HepG2 (cell line): ENCODE measurements around the gene XAF1. TPM values are rescaled to one million over a fixed set of nuclear protein-coding genes. Genes with fewer than 3 reads are reported as not detected.

ENCODE experiments used
- ATAC-seq: fragments of 200-7000 bp; cut with Tn5 transposase; 3 replicates; pipeline ENCODE4 v1.9.1; 2020; ENCODE audit warnings: mild to moderate bottlenecking, moderate library complexity
- BruUV-seq: library from RNA; stranded (reverse); fragments of 400-500 nt; replicated peaks from 2 replicates; lab custom pipeline; 2021; lab: Mats Ljungman, UMichigan
- CTCF ChIA-PET: fragments of 300-600 bp; formaldehyde crosslinking; extraction: SDS; loops from one replicate; lab custom pipeline; 2021; ENCODE audit warnings: low total read pairs, inconsistent platforms, low intra/inter-chr PET ratio; lab: Yijun Ruan, JAX
- POLR2A ChIA-PET: fragments of 350-600 bp; sonication (Branson Sonifier 250); formaldehyde crosslinking; loops from one replicate; lab custom pipeline; 2020; ENCODE audit warnings: antibody characterized with exemption, inconsistent platforms; lab: Yijun Ruan, JAX
- DNase-seq: peaks from one replicate; pipeline ENCODE4 v3.0.0-alpha.2; 2015; ENCODE audit warnings: low spot score
- FAIRE-seq: peaks from 3 replicates; lab custom pipeline; 2011; peaks lifted over from hg19 to GRCh38; lab: Jason Lieb, UNC
- H2AFZ ChIP-seq: one replicate; pipeline ENCODE4 v1.6.1; 2011; ENCODE audit warnings: low read length, inconsistent platforms
- H3K27ac ChIP-seq: fragments of 300-600 bp; 3 replicates; pipeline ENCODE4 v1.8.0; 2011; ENCODE audit warnings: mixed run types, mild to moderate bottlenecking, mixed read lengths, low read length, inconsistent platforms; ENCODE audit not compliant: insufficient read depth; ENCODE audit errors: extremely low read length
- H3K27me3 ChIP-seq, 2 experiments: fragments of 200-600 bp in 1 of 2; 2 replicates in 1 of 2; 3 replicates in 1 of 2; pipeline versions ENCODE4 v1.6.0 to v1.8.0; 2011; ENCODE audit warnings: low read length in 2 of 2, mild to moderate bottlenecking in 2 of 2, moderate library complexity in 2 of 2, inconsistent platforms in 1 of 2; ENCODE audit not compliant: insufficient read depth in 2 of 2, control insufficient read depth in 1 of 2
- H3K36me3 ChIP-seq, 2 experiments: fragments of 200-600 bp in 1 of 2; replicated peaks in 1 of 2; 2 replicates in 1 of 2; 3 replicates in 1 of 2; pipeline versions ENCODE4 v1.5.1 to v1.8.0; 2011; ENCODE audit warnings: low read length in 2 of 2, inconsistent platforms in 1 of 2; ENCODE audit not compliant: insufficient read depth in 2 of 2, control insufficient read depth in 1 of 2
- H3K4me1 ChIP-seq: 2 replicates; pipeline ENCODE4 v1.5.1; 2012; ENCODE audit warnings: low read length, inconsistent platforms; ENCODE audit not compliant: insufficient read depth
- H3K4me2 ChIP-seq: 2 replicates; pipeline ENCODE4 v1.6.0; 2011; ENCODE audit warnings: low read depth, low read length, inconsistent platforms
- H3K4me3 ChIP-seq, 3 experiments: fragments of 200-600 bp in 1 of 3; sonication (generic), shearing (Covaris generic) in 1 of 3; replicated peaks in 1 of 3; 2 replicates each; pipeline ENCODE4 v1.5.1; 2011 to 2016; ENCODE audit warnings: low read length in 3 of 3, inconsistent platforms in 2 of 3, low read depth in 2 of 3, mild to moderate bottlenecking in 2 of 3, control low read depth in 1 of 3, mixed read lengths in 1 of 3; ENCODE audit not compliant: insufficient read depth in 1 of 3
- H3K79me2 ChIP-seq: one replicate; pipeline ENCODE4 v1.6.1; 2011; ENCODE audit warnings: low read length, inconsistent platforms; ENCODE audit not compliant: insufficient read depth
- H3K9ac ChIP-seq: 2 replicates; pipeline ENCODE4 v1.6.0; 2011; ENCODE audit warnings: mild to moderate bottlenecking, low read depth, low read length, inconsistent platforms; ENCODE audit not compliant: insufficient read depth
- H3K9me3 ChIP-seq: 2 replicates; pipeline ENCODE4 v1.5.1; 2012; ENCODE audit warnings: mild to moderate bottlenecking, low read length
- H4K20me1 ChIP-seq: 2 replicates; pipeline ENCODE4 v1.6.0; 2011; ENCODE audit warnings: inconsistent platforms, mild to moderate bottlenecking, low read length, moderate library complexity; ENCODE audit not compliant: insufficient read depth
- ATF2 ChIP-seq: sonication (generic); formaldehyde crosslinking; IDR thresholded peaks from 2 replicates; pipeline ENCODE4 v1.4.0; 2020; ENCODE audit warnings: missing genetic modification reagents
- ELF1 ChIP-seq: sonication (generic); formaldehyde crosslinking; IDR thresholded peaks from 2 replicates; pipeline ENCODE4 v1.4.0; 2020; ENCODE audit warnings: missing genetic modification reagents
- ESRRA ChIP-seq: sonication (generic); formaldehyde crosslinking; IDR thresholded peaks from 2 replicates; pipeline ENCODE4 v1.5.1; 2020; ENCODE audit warnings: mild to moderate bottlenecking, low read depth, missing genetic modification reagents
- SMC3 ChIP-seq: IDR thresholded peaks from 2 replicates; pipeline ENCODE4 v1.6.1; 2011; ENCODE audit warnings: low read length, improper control_type of control experiment
- SYNCRIP ChIP-seq: fragments of 200-400 bp; formaldehyde crosslinking; IDR thresholded peaks from 2 replicates; pipeline ENCODE4 v1.6.1; 2018; ENCODE audit warnings: mild to moderate bottlenecking, low read depth, low read length; ENCODE audit not compliant: insufficient read depth
- TCF7 ChIP-seq: sonication (generic); IDR thresholded peaks from 2 replicates; pipeline ENCODE4 v1.6.1; 2016; ENCODE audit warnings: antibody characterized with exemption, low read depth
- ZFAT ChIP-seq: sonication (generic); formaldehyde crosslinking; conservative IDR thresholded peaks from 2 replicates; pipeline ENCODE4 v1.8.1; 2023; ENCODE audit warnings: missing genetic modification reagents, inconsistent platforms
- ZMYM3 ChIP-seq: sonication (generic); formaldehyde crosslinking; IDR thresholded peaks from 2 replicates; pipeline ENCODE4 v1.5.1; 2020; ENCODE audit warnings: mild to moderate bottlenecking, missing genetic modification reagents
- ZNF329 ChIP-seq: sonication (generic); formaldehyde crosslinking; IDR thresholded peaks from 2 replicates; pipeline ENCODE4 v1.9.0; 2021; ENCODE audit warnings: low read depth, mild to moderate bottlenecking, missing genetic modification reagents
- ZNF644 ChIP-seq: IDR thresholded peaks from 2 replicates; pipeline ENCODE4 v1.6.1; 2016; ENCODE audit warnings: low read depth
- ZNF678 ChIP-seq: sonication (generic); formaldehyde crosslinking; IDR thresholded peaks from 2 replicates; pipeline ENCODE4 v1.4.0; 2020; ENCODE audit warnings: mild to moderate bottlenecking, missing genetic modification reagents
- WGBS: methylation state at CpG from one replicate; pipeline ENCODE4 v1.1.6; 2017; ENCODE audit warnings: low lambda C conversion rate; 5-methylcytosine and 5-hydroxymethylcytosine counted together
- in situ Hi-C: cut with HindIII; loops from 2 replicates; pipeline ENCODE4 v1.10.0; 2017; ENCODE audit warnings: low pct_unique_long_range_greater_than_20kb; ENCODE audit not compliant: extremely low pct_ligation_motif_present
- intact Hi-C: fragments of 100-400 bp; cut with micrococcal nuclease; formaldehyde crosslinking; loops from one replicate; pipeline ENCODE4 v1.10.0; 2022; ENCODE audit not compliant: unreplicated experiment
- polyA plus RNA-seq, 8 experiments: library from polyadenylated mRNA; depleted of rRNA in 3 of 8; stranded (reverse) in 7 of 8; unstranded in 1 of 8; fragments of >200 nt; fragmentation: Illumina TruSeq in 4 of 8; extraction: Trizol in 4 of 8; gene quantifications; 2 replicates each; pipeline versions ENCODE4 v1.2.1 to v1.2.3, GENCODE V29; 2011 to 2016; ENCODE audit warnings: low read depth in 4 of 8, missing spikeins in 1 of 8, mixed read lengths in 1 of 8; ENCODE audit not compliant: insufficient read depth in 1 of 8
- total RNA-seq, 5 experiments: library from RNA; depleted of rRNA; stranded (reverse); fragments of >200 nt; fragmentation: Illumina TruSeq; extraction: Trizol; gene quantifications; 2 replicates each; pipeline ENCODE4 v1.2.3, GENCODE V29; 2016; ENCODE audit warnings: low read depth in 1 of 5

XAF1 gene
- total and polyA plus RNA-seq, 2 of the 13 experiments (the other 11 are each of a cell fraction or from before 2014, with no cell fraction given): 1.2 to 2.4 TPM

GRCh38 chr17:6721744-6722143 lies 34.1 kb upstream of the XAF1 start (continued):
- TF ChIP-seq SMC3 (0 out of 2 replicates have a peak, but pooled peaks have one; percentile 5), ZFAT (CRISPR knock-in tag) (no peak), ZNF644 (CRISPR knock-in tag) (0 out of 2 replicates have a peak, but pooled peaks have one; percentile 45)
- TF ChIP-seq, all 625 proteins: peak for 11

GRCh38 chr17:6724009-6724408 lies 31.8 kb upstream of the XAF1 start:
- no peak overlapping the region for H3K9ac ChIP-seq
- ChIA-PET CTCF (no interaction called here), POLR2A (interaction anchor here (1.1 kb wide), 1 partner anchor 12 kb away, joined by 10 read pairs; the partner anchor contains the start of gene SLC13A5)
- no peaks in the 10 kb centered on the region for H3K79me2 ChIP-seq
- DNase-seq (no peak), FAIRE-seq (no peak), ATAC-seq (no peak)
- intact Hi-C loops (no loop called here), in situ Hi-C loops (no loop called here)
- H4K20me1 ChIP-seq: no peaks in the 10 kb centered on the region
- peak overlapping the region; percentile 36; the same call in 1 of the 2 replicates for H3K4me2 ChIP-seq
- no peaks in the 10 kb centered on the region for H3K9me3 ChIP-seq
- no TSS peak for BruUV-seq
- H3K36me3 ChIP-seq: no peaks in the 10 kb centered on the region
- H2AFZ ChIP-seq: no peak overlapping the region
- peaks cover 0 to under 1% of the 10 kb centered on the region in 2 experiments; a peak in 1 of 5 replicates for H3K27me3 ChIP-seq
- no peak overlapping the region for H3K27ac ChIP-seq
- TF ChIP-seq ZNF329 (CRISPR knock-in tag) (peak; percentile 79; the same call in 1 of the 2 replicates), SYNCRIP (no peak), ZMYM3 (peak; percentile 57; the same call in 1 of the 2 replicates), ELF1 (CRISPR knock-in tag) (no peak), ZNF678 (CRISPR knock-in tag) (no peak), TCF7 (no peak), ATF2 (CRISPR knock-in tag) (no peak), ESRRA (no peak)
- H3K4me3 ChIP-seq: no peak overlapping the region
- 70% methylated on average over 5 of the region's 5 CpGs for WGBS
- H3K4me1 ChIP-seq: peaks cover 61% of the 10 kb centered on the region
